ENCODE results near the gene SH2D7.

GRCh38 chr15:78103406-78104118, 11.2 kb downstream of the SH2D7 start:
- no peak for TF ChIP-seq CTCF (conservative IDR thresholded peaks at IDR 0.05; ENCODE audit: low read depth in 2 of 2)
- TF ChIP-seq POLR2AphosphoS5 (IDR thresholded peaks at IDR 0.05; ENCODE audit: low read depth), result no peak
- TF ChIP-seq REST (IDR thresholded peaks at IDR 0.05; ENCODE audit: unreplicated experiment), result no peak
- TF ChIP-seq EZH2phosphoT487 (IDR thresholded peaks at IDR 0.05; ENCODE audit: unreplicated experiment), result no peak
- no peak for TF ChIP-seq ETS1 (IDR thresholded peaks at IDR 0.05)
- TF ChIP-seq EZH2 (IDR thresholded peaks at IDR 0.05; ENCODE audit: low read depth, unreplicated experiment), result no peak
- TF ChIP-seq NANOG (IDR thresholded peaks at IDR 0.05; ENCODE audit: borderline replicate concordance), result no peak
